A172 (cell line): ENCODE results near the gene GNAS-AS1. TPM values are rescaled to one million over a fixed set of nuclear protein-coding genes. Genes with fewer than 3 reads are reported as not detected.

Source experiments
- DNase-seq: peaks from one replicate; pipeline ENCODE4 v3.0.0-alpha.2; 2015; ENCODE audit warnings: low spot score
- total RNA-seq: library from RNA; depleted of rRNA; stranded (reverse); fragments of >200 nt; shearing (Covaris generic); gene quantifications from 2 replicates; pipeline ENCODE4 v1.2.3, GENCODE V29; 2014

Gene GNAS-AS1
- total RNA-seq, 1 experiment from 2014 or later: 1.8 TPM

DNA sequence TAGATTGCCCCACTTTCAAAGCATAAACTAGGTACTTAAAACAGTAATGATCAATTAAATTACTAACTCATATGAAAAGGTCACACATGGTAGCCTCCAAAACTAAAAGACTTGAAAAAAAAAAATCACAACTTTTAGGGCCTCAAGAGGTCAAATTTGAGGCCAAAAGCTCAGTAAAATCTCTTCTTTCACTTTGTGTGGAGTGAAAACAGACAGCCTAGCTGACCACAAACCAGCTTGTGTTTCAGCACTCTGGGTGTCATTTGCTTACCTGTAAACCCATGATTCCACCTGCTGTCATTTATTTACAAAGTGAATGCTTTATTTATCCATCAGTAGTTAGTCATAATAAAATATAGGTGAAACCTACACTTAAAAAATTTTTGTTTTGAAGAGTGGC lies 35.8 kb upstream of the GNAS-AS1 start:
- DNase-seq: no peak

- DNase-seq: no peak
Observed at GRCh38 chr20:58884966-58885365, 34.3 kb upstream of the GNAS-AS1 start.

- DNase-seq: no peak
Observed at GRCh38 chr20:58883241-58883691, 32.6 kb upstream of the GNAS-AS1 start.

DNA sequence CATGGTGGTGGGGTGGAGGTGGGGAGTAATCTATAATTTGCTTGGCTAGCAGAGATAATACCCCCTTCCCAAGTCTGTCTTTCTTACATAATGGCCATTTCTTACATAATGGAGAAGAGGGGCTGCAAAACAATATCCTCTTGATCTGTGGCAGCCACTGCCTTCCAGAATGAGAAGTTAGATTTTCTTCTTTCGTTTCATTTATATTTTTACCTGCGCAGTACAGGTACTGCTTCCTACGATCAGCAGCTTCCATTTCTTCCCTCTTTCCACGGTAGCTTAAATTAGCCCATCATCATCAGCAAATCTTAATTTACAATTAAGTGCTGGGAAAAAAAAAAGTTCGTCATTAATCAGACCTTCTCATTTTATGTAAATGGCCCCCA lies 32.0 kb upstream of the GNAS-AS1 start:
- no peak for DNase-seq

- DNase-seq: no peak
Observed at GRCh38 chr20:58880994-58881752, 30.5 kb upstream of the GNAS-AS1 start.

DNA sequence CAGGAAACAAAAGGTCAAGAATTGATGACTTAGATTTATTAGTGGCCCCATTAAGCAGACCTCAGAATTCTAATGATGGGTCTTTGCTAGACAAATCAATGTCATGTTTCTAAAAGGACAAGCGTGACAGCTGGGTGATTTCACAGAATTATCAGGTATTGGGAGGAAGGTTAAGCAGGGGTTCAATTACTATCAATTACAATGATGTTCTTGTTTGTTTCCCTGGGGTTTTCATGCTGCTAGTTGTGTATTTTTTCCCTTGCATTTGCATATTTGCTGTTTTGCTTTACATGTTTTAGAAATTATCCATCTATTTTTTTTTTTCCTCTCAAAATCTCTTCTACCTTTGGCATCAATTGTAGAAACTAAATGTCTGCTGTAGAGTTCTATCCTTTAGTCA lies 29.7 kb upstream of the GNAS-AS1 start:
- DNase-seq: no peak

GRCh38 chr20:58878399-58878798 lies 27.7 kb upstream of the GNAS-AS1 start:
- no peak for DNase-seq

DNA sequence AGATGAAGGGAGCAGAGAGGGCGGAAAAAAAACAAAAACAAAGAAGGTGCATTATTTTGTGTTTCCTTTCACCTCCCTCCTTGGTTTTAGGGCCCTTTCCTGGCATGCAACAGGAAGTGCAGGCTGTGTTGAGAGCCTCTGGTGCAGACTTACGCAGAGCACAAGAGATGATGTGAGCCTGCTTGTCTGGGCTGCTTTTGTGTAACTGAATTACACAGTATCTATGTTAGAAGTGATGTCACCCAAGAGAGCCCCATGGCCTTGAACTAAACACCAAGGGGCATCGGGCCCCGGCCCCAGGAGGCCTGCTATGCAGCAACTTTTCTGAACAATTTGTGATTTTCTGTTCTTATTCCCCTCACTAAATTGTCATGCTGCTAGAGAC lies 27.3 kb upstream of the GNAS-AS1 start:
- DNase-seq: no peak

GRCh38 chr20:58877050-58877975 lies 26.6 kb upstream of the GNAS-AS1 start:
- DNase-seq: no peak

DNA sequence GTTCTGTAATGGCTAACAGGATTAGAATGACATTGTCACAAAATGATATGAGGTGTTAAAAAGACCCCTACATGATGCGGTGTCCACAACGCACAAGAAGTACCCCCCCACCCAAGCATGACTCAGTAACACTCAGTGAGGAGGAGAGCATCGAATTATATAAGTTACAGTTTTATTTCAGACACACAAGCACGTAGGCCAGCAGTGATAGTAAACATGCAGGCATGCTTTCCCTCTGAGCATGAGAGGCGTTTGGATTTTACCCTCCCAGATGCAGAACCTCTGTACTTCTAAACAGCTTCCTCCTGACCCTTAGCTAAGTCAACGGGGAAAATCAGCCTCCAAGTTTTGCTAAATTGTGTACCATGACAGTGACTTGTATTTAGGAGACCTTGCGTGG lies 25.7 kb upstream of the GNAS-AS1 start:
- no peak for DNase-seq

- DNase-seq: peak; percentile 76
Observed at GRCh38 chr20:58875541-58876134, 24.9 kb upstream of the GNAS-AS1 start.

GRCh38 chr20:58875111-58875510 lies 24.4 kb upstream of the GNAS-AS1 start:
- no peak for DNase-seq

DNA sequence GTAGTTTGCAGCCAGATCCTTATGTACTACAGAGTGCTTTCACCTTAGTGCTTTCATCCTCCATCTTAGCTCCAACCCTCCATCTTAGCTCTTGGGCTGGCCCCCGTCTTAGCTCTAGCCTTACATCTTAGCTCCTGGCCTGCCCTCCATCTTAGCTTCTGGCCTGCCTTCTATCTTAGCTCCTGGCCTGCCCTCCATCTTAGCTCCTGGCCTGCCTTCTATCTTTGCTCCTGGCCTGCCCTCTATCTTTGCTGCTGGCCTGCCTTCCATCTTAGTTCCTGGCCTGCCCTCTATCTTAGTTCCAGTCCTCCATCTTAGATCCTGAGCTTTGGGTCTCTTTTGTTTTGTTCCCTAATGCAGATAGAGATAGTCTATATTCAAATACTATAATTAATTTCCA lies 23.8 kb upstream of the GNAS-AS1 start:
- no peak for DNase-seq

DNA sequence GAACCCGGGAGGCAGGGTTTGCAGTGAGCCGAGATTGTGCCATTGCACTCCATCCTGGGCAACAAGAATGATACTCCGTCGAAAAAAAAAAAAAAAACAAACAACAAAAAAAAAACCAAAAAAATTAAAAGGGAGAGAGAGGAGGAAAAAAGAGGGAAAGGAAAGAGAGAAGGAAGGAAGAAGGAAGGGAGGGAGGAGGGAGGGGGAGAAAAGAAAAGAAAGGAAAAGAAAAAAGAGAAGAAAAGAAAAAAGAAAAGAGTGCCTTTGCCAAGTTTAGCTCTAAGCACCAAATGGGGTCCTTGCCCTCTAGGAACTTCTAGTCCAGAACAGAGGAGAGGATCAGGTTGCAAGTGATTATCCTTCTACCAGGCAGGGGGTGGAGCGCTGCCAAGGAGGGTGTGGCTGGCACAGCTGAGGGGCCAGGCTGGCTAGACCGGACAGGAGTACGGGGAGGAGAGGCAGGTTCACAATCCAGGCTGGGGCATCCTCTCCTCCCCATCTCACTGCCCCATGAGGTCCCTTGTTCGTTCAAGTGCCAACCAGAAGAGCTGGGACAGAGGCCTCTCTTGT lies 20.9 kb upstream of the GNAS-AS1 start:
- no peak for DNase-seq

GRCh38 chr20:58870293-58871014 lies 19.8 kb upstream of the GNAS-AS1 start:
- peak; percentile 61 for DNase-seq

DNA sequence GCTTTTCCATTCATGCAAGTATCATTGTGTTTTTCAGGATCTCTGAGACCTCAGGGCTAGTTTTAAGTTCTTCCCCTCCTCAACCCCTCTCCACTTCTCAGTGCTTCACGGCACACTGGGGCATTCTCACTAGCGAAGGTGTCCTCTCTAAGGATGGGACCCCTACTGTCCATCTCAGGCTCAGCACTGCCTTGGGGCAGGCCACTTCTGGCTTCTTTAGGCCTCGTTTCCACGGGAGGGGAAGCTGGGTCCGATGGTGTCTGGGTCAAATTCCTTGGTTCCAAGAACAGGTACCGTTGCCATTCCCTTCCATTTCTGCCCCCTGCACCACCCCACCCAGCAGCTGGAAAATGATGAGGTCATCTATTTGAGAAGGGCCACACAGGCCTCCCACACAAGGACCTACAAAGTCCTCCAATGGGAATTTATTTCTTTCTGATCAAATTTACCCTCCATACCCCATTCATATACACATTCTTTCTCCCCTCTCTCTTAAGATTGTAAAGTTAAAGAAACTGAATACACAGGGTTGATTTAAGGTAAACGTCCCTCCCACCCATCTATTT lies 19.0 kb upstream of the GNAS-AS1 start:
- no peak for DNase-seq

DNA sequence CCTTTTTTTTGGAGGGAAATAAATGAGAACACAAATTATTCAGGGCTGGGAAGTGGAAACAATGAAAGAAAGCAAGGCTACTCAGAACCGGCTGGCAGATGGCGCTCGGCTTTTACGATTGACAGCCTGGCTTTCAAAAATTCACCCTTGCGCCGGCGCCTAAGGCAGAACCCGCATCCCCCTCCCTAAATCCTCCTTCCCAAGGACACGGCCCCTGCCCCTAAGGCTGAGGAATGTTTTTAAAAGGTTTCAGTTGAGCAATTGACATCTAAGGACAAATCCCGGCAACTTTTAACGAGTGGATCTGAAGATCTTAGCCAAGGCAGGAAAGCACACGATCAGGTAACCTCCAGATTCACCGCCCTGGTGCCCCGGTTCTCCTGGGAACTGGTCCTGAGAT lies 18.1 kb upstream of the GNAS-AS1 start:
- DNase-seq: no peak

GRCh38 chr20:58867211-58867610 lies 16.5 kb upstream of the GNAS-AS1 start:
- no peak for DNase-seq

DNA sequence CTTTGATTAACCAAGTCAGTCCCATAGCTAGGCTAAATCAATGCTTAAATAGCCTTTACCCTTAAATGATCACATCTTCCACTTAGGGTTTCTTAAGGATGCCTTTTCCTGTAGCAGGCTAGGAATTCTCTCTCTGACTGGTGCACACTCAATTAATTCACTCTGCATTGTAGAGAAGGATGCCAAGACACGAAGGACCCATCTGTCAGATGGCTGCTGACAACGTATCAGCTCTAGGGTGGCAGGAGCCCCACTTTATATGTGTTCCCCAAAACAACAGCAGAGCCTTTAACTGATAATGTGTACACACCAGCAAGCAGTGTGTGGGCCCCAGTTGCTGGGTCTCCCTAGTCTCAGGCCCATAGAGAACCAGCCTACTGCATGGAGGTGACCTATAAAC lies 15.1 kb upstream of the GNAS-AS1 start:
- DNase-seq: no peak

- no peak for DNase-seq
Observed at GRCh38 chr20:58864346-58864745, 13.6 kb upstream of the GNAS-AS1 start.
